Left cardiac atrium (tissue), 4 donors: ENCODE results near the gene NAMPT. TPM values are rescaled to one million over a fixed set of nuclear protein-coding genes. Genes with fewer than 3 reads are reported as not detected.

Source experiments
- ATAC-seq, 2 donors: fragments of 200-7000 bp; cut with Tn5 transposase; one replicate each; pipeline ENCODE4 v1.9.1; 2020; ENCODE audit warnings: mild to moderate bottlenecking in 2 of 2, moderate library complexity in 2 of 2
- DNase-seq: peaks from one replicate; pipeline ENCODE4 v3.0.0-alpha.2; 2020
- intact Hi-C, 2 donors: fragments of 100-400 bp; cut with DNase I; formaldehyde crosslinking; loops; one replicate each; pipeline versions ENCODE4 v1.14.1 to v1.15.1; 2022 to 2023
- total RNA-seq, 2 donors: library from RNA; stranded (reverse); fragmentation: NEBNext Ultra II Directional; extraction: Animal tissue kit (Norgen Biotek cat#: 25700); gene quantifications; one replicate each; pipeline ENCODE4 v1.2.1, GENCODE V29; 2021
- donor health status: DM: no; HTN: yes; CAD: no.
- donor health status: DM: no; HTN: yes; CAD: no; lungs with severe emphysema.
- donor health status: DM: yes; HTN: yes; CAD: no.
- donor health status: Dilated cardiomyopathy.

NAMPT gene
- total RNA-seq, 2 donors from 2014 or later, result 126 to 319 TPM

- no peak for DNase-seq
- no peak for ATAC-seq
- intact Hi-C loops, result loop anchor here in 1 of 2 donors (5.0 to 10.0 kb wide), 2 partner anchors 97 to 181 kb away; no protein-coding TSS in a partner anchor
Observed at GRCh38 chr7:106281585-106282318, 3.0 kb downstream of the NAMPT start.

DNA sequence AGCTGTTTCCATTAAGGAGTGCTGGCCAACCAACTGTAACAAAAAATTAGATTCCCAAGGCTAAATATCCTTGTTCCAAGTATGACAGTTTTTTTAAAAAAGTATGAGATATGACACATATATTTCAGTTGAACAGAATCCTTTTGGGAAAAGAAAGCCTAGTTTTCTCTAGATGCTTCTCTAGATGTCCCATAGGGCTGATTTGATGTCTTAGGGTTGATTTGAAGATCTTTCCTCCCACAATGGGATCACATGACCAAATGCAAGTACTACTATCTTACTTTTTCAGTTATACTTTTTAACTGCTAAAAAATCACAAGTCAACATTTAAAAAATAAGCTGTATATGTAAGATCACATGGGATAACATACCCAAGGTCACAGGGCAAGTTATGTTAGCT is 3.7 kb downstream of the NAMPT start:
- DNase-seq (no peak), ATAC-seq (no peak)
- intact Hi-C loops, result loop anchor here in 1 of 2 donors (5.0 to 10.0 kb wide), 2 partner anchors 96 to 181 kb away; no protein-coding TSS in a partner anchor

GRCh38 chr7:106279425-106280197 is 5.2 kb downstream of the NAMPT start:
- intact Hi-C loops, result loop anchor here in 1 of 2 donors (5.0 to 10.0 kb wide), 2 partner anchors 95 to 183 kb away; no protein-coding TSS in a partner anchor
- DNase-seq (no peak), ATAC-seq (no peak)

DNA sequence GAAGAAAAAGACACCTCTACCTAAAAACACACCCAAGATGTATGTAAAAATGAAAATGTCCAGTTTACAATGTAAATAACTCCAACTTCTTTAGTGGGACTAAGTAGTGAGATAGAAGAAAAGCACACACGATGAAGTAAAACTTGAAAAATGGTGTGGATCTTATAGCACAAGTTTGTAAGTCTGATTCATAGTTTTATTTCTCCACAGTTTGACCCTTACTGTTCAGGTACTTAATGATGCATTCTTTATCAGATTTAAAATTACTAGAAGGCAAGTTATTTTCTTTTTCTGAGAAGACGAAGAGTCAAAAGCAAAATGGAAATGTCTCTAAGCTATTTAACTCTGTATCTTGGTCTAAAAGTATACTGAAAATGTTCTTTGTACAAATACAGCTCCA is 6.1 kb downstream of the NAMPT start:
- intact Hi-C loops, result no loop called here
- no peak for DNase-seq
- no peak for ATAC-seq

GRCh38 chr7:106277976-106278375 is 6.8 kb downstream of the NAMPT start:
- intact Hi-C loops, result no loop called here
- no peak for DNase-seq
- ATAC-seq, result no peak

- DNase-seq (no peak), ATAC-seq (no peak)
- intact Hi-C loops, result no loop called here
Observed at GRCh38 chr7:106276513-106276912, 8.3 kb downstream of the NAMPT start.

GRCh38 chr7:106273009-106273668 is 11.6 kb downstream of the NAMPT start:
- DNase-seq (no peak), ATAC-seq (peak in 1 of 2 donors; percentile 48)

GRCh38 chr7:106270122-106270977 is 14.4 kb downstream of the NAMPT start:
- DNase-seq (no peak), ATAC-seq (peak in 1 of 2 donors; percentile 16)
- intact Hi-C loops, result no loop called here

More at GRCh38 chr7:106273009-106273668, 11.6 kb downstream of the NAMPT start:
- intact Hi-C loops, result no loop called here

GRCh38 chr7:106269254-106269961 is 15.4 kb downstream of the NAMPT start:
- intact Hi-C loops, result no loop called here

GRCh38 chr7:106265133-106265532 is 19.6 kb downstream of the NAMPT start:
- intact Hi-C loops, result no loop called here
- ATAC-seq (no peak), DNase-seq (no peak)

More at GRCh38 chr7:106269254-106269961, 15.4 kb downstream of the NAMPT start:
- no peak for DNase-seq
- no peak for ATAC-seq

DNA sequence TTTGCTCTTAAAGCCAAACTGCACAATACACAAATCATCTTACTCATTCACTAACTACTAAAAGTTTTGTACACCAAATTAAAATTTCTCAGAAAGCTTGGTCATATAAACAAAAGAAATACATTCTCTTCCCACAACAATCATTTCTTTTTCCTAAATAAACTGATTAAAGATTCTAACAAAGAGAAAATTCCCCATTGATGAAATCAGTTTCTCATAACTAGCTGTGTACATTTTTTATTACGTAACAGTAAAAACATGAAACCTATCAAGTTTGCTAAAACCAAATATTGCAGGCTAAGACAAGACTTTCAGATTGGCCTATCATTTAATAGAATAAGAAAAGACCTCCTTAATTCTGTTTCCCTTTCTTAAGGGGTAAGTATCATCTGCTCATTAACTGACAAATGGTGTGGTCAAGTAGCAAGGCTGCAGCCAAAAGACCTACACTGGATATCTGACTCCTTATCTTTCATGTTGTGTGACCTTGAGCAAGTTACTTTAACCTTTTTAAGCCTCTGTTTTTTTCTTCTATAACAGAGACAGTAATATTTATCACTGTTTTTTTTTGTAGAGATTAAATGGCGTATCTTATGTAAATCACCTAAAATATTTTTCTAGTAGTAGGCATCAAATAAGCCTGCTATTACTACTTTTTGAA is 22.4 kb downstream of the NAMPT start:
- DNase-seq (no peak), ATAC-seq (no peak)
- intact Hi-C loops, result no loop called here

DNA sequence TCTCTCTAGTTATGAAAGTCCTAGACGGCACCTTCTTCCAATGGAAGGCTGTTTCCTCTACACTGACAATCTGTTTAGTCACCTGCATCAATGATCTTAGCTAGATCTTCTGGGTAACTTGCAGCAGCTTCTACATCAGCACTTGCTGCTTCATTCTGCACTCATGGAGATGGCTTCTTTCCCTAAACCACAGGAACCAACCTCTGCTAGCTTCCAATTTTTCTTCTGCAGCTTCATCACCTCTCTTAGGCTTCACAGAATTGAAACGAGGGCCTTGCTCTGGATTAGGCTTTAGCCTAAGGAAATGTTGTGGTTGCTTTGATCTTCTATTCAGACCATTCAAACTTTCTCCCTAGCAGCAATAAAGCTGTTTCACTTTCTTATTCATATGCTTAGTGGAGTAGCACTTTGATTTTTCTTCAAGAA is 24.6 kb downstream of the NAMPT start:
- intact Hi-C loops, result no loop called here
- DNase-seq, result no peak
- ATAC-seq, result no peak

- no peak for ATAC-seq
- no peak for DNase-seq
- intact Hi-C loops, result no loop called here
Observed at GRCh38 chr7:106258789-106259188, 26.0 kb downstream of the NAMPT start.

DNA sequence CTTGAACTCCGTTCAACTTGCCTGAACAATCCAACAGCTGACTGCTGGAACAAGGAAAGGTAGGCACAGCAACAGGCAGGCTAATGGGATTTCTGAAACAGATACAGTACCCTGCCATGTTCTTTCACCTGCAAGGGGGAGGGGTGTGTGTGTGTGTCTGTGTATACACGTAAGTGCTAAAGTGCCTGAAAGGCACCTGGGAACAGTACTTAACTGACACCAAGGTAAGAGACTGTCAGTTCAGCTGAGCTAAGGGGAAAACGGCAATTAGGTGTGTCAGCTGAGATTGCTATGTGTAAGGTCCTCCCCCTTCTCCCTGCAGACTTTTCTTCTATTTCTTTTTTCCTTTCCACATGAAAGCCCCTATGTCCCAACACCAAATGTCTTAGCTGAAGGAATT is 27.0 kb downstream of the NAMPT start:
- ATAC-seq, result peak in 1 of 2 donors; percentile 4
- intact Hi-C loops, result no loop called here
- DNase-seq, result no peak

- intact Hi-C loops, result no loop called here
- ATAC-seq (no peak), DNase-seq (no peak)
Observed at GRCh38 chr7:106256144-106256543, 28.6 kb downstream of the NAMPT start.

- DNase-seq (no peak), ATAC-seq (no peak)
- intact Hi-C loops, result no loop called here
Observed at GRCh38 chr7:106255246-106255645, 29.5 kb downstream of the NAMPT start.

GRCh38 chr7:106254525-106255116 is 30.2 kb downstream of the NAMPT start:
- DNase-seq (no peak), ATAC-seq (no peak)
- intact Hi-C loops, result no loop called here
